ENCODE measurements around the gene S100A10.

- TF ChIP-seq, protein P1, sequence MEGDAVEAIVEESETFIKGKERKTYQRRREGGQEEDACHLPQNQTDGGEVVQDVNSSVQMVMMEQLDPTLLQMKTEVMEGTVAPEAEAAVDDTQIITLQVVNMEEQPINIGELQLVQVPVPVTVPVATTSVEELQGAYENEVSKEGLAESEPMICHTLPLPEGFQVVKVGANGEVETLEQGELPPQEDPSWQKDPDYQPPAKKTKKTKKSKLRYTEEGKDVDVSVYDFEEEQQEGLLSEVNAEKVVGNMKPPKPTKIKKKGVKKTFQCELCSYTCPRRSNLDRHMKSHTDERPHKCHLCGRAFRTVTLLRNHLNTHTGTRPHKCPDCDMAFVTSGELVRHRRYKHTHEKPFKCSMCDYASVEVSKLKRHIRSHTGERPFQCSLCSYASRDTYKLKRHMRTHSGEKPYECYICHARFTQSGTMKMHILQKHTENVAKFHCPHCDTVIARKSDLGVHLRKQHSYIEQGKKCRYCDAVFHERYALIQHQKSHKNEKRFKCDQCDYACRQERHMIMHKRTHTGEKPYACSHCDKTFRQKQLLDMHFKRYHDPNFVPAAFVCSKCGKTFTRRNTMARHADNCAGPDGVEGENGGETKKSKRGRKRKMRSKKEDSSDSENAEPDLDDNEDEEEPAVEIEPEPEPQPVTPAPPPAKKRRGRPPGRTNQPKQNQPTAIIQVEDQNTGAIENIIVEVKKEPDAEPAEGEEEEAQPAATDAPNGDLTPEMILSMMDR (IDR thresholded peaks at IDR 0.05; ENCODE audit: poor library complexity), result no peak
- TF ChIP-seq EZH2 (IDR thresholded peaks at IDR 0.05; ENCODE audit: borderline replicate concordance) (no peak), EZH2phosphoT487 (IDR thresholded peaks at IDR 0.05; ENCODE audit: low read depth, severe bottlenecking, unreplicated experiment) (no peak)
Observed at GRCh38 chr1:151944857-151945575, 48.6 kb downstream of the S100A10 start.

All from hepatocyte (in vitro differentiated cells).